NCI-H82 treated with DMSO at 0.1 percent for 48 hours (cell line): ENCODE data around the gene SMYD1.

Source experiments
- DNase-seq: peaks from one replicate; lab custom pipeline; 2025; ENCODE audit not compliant: unreplicated experiment; lab: John Stamatoyannopoulos, UW

Gene SMYD1

GRCh38 chr2:88121678-88122077 lies 54.1 kb downstream of the SMYD1 start:
- no peak for DNase-seq

- no peak for DNase-seq
These were observed 54.7 kb downstream of the SMYD1 start for GRCh38 chr2:88122141-88122884.

- no peak for DNase-seq
These were observed 55.7 kb downstream of the SMYD1 start for GRCh38 chr2:88123164-88123974.

DNA sequence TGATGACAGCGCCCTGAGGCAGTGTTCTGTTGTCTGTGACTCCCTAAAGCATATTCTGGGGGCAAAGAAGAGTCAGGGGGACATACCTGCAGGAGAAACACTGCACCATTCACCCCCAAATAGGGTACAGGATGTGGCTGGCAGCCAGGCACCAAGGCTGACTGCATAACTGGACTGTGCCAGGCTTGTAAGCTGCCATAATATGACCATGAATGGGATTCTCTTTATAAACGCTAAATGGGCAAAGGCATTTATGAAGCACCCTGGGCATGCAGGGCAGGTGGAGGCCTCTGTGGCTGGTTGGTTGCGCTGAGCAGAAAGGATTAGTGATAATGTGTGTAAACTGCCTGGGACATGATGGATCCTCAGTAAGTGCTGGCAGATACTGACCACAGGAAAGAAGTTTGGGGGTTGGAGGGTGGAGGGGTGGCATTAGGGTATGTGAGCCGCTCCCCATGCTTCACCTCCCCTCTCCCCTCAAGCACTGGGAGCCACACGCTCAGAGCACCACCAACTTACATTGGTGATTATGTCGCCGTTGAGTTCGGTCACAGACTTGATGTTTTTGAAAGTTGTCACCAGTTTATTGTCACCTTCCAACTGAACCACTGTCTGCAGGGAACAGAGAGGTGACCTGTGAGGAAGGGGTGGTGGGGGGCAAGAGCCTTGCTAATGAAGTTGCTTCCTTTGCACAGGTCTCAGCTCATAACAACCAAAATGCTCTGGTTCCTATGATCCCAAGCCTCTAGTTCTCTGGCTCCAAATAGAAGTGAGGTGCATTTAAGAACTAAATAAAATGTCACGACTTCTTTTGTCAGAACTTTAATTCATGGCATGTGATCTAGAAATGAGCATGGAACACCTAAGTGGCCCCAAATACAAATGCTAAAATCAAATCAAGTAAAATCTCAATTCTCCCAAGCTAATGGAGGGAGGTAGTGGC lies 56.6 kb downstream of the SMYD1 start:
- DNase-seq = no peak

DNA sequence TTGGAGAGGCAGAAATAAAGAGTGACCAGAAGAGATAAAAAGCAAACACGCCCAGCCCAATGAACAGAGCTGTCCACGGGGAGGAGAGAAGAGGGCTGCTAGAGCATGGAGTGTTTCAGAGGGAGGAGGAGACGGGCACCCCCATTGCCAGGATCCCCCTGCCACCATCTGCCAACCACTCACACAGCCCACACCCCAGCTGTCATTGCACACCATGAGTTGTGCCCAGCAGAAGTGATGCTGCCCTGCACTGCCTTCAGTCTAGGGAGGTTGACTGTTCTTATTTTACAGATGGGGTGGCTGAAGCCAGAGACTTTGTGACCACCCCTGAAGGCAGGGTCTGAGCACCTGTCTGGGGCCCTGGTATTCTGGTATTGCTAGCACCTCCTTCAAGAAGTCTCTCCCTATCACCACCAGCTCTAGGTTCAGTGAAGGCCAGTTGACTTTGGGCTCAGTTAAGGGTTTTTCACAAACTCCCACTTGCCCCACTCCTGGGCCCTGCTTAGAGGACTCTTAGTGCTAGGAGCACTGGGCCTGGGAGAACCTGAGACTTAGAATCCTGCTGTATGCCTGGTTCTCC lies 57.8 kb downstream of the SMYD1 start:
- DNase-seq = no peak

- DNase-seq = no peak
These were observed 58.5 kb downstream of the SMYD1 start for GRCh38 chr2:88125924-88126771.

DNA sequence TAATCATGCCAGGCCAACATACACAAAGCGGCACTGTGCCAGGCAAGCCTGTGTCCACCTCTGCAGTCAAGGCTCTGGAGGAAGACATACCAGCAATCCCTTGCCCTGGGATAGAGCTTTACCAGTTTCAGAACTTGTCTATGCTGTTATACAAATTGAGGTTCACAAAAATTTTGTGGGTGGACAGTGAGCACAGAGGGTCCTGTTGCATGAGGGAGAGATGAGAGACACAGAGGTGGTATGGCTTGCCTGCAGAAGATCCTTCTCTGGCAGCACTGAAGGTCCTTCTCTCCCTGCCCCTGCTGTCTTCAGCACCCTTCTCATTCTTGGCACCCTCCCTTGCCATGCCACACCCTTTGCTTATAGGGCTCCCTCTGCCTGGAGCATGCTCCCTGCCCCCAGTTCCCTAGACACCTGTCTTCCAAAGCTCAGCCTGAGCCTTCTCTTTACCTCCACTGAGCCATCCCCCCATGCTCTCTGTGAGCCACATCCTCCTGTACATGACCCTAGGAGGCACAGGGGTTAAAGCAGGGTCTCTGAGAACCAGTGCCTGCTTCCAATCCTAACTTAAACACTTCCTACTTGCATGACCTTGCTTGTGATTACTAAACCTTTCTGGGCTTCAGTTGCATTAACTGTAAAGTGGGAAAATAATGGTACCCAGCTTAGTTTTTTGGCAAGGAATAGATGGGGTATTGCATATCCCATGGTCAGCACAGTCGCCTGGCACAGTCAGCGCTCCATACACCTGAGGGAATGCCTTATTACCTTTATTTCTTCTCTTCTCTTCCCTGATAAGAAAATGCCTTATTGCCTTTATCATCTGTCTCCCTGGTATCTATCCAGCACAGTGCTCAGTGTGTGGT lies 59.4 kb downstream of the SMYD1 start:
- DNase-seq = no peak

- DNase-seq = no peak
These were observed 59.9 kb downstream of the SMYD1 start for GRCh38 chr2:88127638-88127887.

DNA sequence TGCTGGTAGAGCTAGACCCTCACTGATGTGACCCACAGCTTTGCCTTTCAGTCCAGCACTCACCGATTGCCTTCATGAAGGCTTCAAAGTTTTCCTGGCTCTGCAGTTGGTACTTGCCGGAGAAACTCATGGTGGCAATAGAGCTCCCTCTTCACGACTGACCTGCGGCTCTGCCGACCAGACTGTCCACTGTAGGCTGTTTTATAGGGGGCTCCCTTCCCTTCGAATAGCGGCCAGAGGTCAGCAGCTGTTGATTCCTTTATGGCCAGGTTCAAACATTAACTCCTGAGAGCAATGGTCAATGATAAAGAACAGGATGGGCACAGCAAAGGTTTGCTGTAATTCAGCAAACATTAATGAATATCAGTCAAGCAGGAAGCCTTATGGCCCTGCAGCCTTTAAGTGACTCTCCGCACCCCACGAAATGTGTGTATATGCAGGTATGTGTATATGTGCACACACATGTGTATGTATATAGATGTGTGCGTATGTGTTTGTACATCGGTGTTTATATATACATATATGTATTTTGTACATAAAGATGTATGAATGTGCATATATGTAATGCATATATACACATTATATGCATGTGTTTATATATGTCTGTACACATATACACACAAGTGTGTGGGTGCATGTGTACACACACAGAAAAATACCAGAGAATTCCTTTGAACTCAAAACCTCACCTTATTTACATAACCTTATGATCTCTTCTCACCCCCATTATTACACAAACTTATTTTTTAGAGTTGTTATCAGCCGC lies 60.4 kb downstream of the SMYD1 start, which contains the start of gene FABP1:
Gene FABP1, minus strand, starts transcription at position 175 of the 766 bp plus-strand sequence. Its CDS starts 45 bp downstream, at position 130.
- DNase-seq = no peak

DNA sequence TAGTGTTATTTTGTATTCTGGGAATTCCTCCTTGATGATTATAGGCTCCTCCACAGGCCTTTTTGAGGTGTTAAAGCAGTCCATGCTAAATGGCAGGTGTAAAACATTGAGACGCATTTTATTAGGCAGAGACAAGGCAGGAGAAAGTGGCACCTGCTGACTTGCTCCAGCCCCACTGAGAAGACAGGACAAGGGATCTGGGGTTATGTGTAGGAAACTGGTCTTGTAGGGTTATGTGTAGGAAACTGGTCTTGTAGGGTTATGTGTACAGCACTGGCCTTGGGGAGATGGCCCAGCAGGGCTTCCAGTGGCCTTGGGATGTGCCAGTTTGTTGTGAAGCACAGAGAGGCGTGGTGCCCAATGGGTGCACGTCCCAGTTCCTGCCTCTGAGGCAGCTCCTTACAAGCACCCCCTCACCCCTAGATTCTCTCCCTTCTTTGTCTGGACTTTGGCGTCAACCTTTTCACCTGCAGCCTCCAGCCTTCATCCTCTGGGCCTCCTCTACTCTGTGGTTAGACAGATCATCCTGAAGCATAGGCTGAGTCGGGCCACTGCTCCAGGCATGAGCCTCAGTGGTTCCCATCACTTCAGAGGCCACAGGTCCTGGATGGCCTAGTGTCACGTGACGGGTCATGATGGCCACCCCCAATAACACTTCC lies 61.2 kb downstream of the SMYD1 start:
- no peak for DNase-seq

DNA sequence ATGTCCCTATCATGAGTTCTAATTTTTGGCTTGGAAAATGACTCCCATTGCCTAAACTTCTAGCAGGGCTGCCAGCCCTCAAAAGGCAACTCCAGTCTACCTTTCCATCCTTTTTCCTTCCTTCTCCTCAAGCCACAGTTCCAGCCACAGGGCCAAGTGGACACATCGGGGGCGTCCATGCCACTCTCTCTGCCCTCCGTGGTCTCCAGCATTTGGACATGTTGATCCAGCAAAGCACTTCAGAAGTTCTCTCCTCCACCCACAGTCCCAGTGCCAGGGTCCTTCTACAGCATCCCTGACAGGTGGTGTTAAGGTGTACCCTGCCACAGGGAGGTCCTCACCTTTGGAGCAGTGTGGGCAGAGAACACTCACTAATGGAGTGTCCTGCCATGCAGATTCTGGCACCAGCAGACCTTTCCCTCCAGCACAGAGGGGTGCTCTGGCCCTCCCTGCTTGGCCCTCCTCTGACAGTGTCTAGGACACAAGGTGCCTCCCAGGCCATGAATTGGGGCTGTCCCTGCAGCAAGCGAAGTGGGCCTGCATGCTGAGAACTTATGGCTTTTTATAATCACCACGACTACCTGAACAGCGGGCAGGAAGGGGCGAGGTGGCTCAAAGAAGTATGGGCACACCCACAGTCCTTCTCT lies 61.8 kb downstream of the SMYD1 start:
- no peak for DNase-seq

DNA sequence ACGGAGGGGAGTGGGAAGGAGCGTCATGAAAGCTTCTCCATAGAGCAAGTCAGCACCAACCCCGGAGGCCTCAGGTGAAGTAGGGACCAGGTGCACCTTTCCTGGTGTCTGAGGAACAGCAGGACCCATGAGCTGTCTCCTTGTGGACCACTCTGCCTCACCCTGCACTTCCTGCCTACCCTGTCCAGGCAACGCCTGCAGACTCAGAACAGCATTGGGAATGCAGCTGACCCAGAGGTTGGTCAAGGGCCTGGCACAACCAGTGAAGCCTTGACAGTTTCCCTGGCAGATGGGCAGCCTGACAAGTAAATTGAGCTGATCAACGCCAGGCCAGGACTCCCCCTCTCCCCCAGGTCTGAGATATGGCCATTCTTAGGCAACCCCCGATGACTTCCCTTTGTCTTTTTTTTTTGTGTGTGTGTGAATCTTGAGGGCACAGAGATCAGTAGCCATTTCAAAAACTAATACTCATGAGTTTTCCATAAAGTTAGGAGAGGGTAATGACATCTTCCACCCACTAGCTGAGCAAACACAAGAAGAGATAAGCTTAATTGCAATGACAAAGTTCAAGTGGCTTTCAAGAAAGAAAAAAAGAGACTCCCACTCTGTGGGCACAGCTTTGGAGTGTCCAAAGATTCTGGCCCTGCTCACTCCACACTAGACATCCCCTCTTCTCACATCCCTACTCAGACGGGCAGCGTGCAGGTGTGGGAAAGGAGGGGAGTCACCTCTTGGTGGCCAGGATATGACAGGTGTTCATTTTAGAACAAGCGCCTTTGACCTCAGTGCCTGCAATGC lies 63.8 kb downstream of the SMYD1 start:
- no peak for DNase-seq

- DNase-seq = no peak
These were observed 64.4 kb downstream of the SMYD1 start for GRCh38 chr2:88131999-88132368.

- DNase-seq = no peak
These were observed 66.2 kb downstream of the SMYD1 start for GRCh38 chr2:88133875-88134274.

- DNase-seq = no peak
These were observed 69.2 kb downstream of the SMYD1 start for GRCh38 chr2:88136817-88137216.

GRCh38 chr2:88137833-88138232 lies 70.2 kb downstream of the SMYD1 start:
- DNase-seq = no peak

DNA sequence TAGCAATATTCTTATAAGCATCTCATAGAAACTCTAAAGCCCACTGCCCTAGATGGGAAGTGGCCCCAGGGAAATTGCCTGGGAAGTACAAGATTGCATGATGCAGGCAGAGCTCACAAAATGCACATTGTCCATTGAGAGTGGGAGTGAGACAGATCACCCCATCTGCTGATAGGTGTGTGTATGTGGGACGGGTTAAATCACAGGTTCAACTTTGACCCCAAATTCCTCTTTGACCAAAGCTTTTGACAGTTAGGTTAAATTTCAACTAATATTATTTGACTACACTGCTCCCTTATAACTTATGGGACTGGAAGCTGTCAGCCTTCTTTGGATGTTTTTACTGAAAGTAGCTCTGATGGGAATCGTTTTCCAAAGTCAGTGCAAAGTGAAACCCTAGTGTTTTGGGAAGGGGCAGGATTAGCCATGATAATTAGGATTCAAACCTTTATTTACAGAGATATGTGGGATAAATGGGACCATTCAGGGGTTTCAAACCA lies 71.6 kb downstream of the SMYD1 start:
- no peak for DNase-seq
